A549 (cell line): ENCODE results near the gene RELT. TPM values are rescaled to one million over a fixed set of nuclear protein-coding genes. Genes with fewer than 3 reads are reported as not detected.
"Not testable (repeated sequence)": the region's sequence is repeated elsewhere in the genome, so short reads cannot be mapped to it uniquely, and the experiment has no call there.

Experiments used
- ATAC-seq, 2 experiments: fragments of 200-7000 bp in 1 of 2; fragments of >200 bp in 1 of 2; cut with Nextera tagmentation in 1 of 2; cut with Tn5 transposase in 1 of 2; 3 replicates each; pipeline versions ENCODE4 v1.8.0 to v1.9.1; 2018 to 2020; ENCODE audit warnings: mild to moderate bottlenecking in 1 of 2, moderate library complexity in 1 of 2
- CTCF ChIA-PET: fragments of 300-600 bp; sonication (Branson Sonifier 250); formaldehyde crosslinking; extraction: SDS; loops from one replicate; lab custom pipeline; 2021; ENCODE audit warnings: antibody characterized with exemption, inconsistent platforms; lab: Yijun Ruan, JAX
- POLR2A ChIA-PET: fragments of 350-600 bp; formaldehyde crosslinking; extraction: SDS; loops from one replicate; lab custom pipeline; 2021; ENCODE audit warnings: antibody characterized with exemption, inconsistent platforms; lab: Yijun Ruan, JAX
- DNase-seq, 2 experiments: peaks; one replicate each; pipeline versions ENCODE4 v3.0.0 to v3.0.0-alpha.2; 2011 to 2016; ENCODE audit warnings: low read depth in 1 of 2, low spot score in 1 of 2
- FAIRE-seq: peaks from 2 replicates; lab custom pipeline; 2011; peaks lifted over from hg19 to GRCh38; lab: Jason Lieb, UNC
- H3K27ac ChIP-seq, 2 experiments: fragments of >200 bp; sonication (Bioruptor Twin); formaldehyde crosslinking; 3 replicates each; pipeline ENCODE4 v1.5.1; 2016 to 2017
- H3K4me1 ChIP-seq: fragments of >200 bp; sonication (Bioruptor Twin); formaldehyde crosslinking; 3 replicates; pipeline ENCODE4 v1.6.1; 2016
- H3K4me2 ChIP-seq: fragments of >200 bp; sonication (Bioruptor Twin); formaldehyde crosslinking; 3 replicates; pipeline ENCODE4 v1.6.1; 2016
- H3K4me3 ChIP-seq: fragments of >200 bp; sonication (Bioruptor Twin); formaldehyde crosslinking; 3 replicates; pipeline ENCODE4 v1.5.1; 2016
- H3K9me3 ChIP-seq: fragments of >200 bp; sonication (Bioruptor Twin); formaldehyde crosslinking; 3 replicates; pipeline ENCODE4 v1.6.1; 2016
- BHLHE40 ChIP-seq: IDR thresholded peaks from 2 replicates; pipeline ENCODE4 v1.6.1; 2012; ENCODE audit warnings: low read depth, low read length, inconsistent platforms
- CBX2 ChIP-seq: fragments of 200-600 bp; sonication (generic); IDR thresholded peaks from 2 replicates; pipeline ENCODE4 v1.6.1; 2016; ENCODE audit warnings: low read depth, mild to moderate bottlenecking, borderline replicate concordance
- ESRRA ChIP-seq: fragments of 150-350 bp; IDR thresholded peaks from 2 replicates; pipeline ENCODE4 v1.6.1; 2014; ENCODE audit warnings: mild to moderate bottlenecking, low read length, borderline replicate concordance
- HOXB13 ChIP-seq: fragments of 250-450 bp; sonication (Bioruptor Pico); IDR thresholded peaks from 2 replicates; pipeline ENCODE4 v1.5.0; 2020; ENCODE audit warnings: low read depth, mild to moderate bottlenecking, moderate library complexity
- PHF8 ChIP-seq: fragments of 200-600 bp; sonication (generic); IDR thresholded peaks from 2 replicates; pipeline ENCODE4 v1.6.1; 2016; ENCODE audit warnings: low read depth, mild to moderate bottlenecking, antibody characterized with exemption, moderate library complexity, borderline replicate concordance
- RARB ChIP-seq: fragments of 250-450 bp; sonication (Bioruptor Pico); IDR thresholded peaks from 2 replicates; pipeline ENCODE4 v1.8.0; 2021; ENCODE audit warnings: mild to moderate bottlenecking, moderate library complexity
- SREBF2 ChIP-seq: fragments of 450-650 bp; IDR thresholded peaks from 2 replicates; pipeline ENCODE4 v1.6.1; 2014; ENCODE audit warnings: mild to moderate bottlenecking, moderate library complexity
- ZFP36 ChIP-seq: fragments of 450-650 bp; IDR thresholded peaks from 2 replicates; pipeline ENCODE4 v1.6.1; 2014; ENCODE audit warnings: borderline replicate concordance; ENCODE audit not compliant: partially characterized antibody
- WGBS: methylation state at CpG from one replicate; pipeline ENCODE4 v1.1.6; 2017; ENCODE audit errors: missing lambda C conversion rate; 5-methylcytosine and 5-hydroxymethylcytosine counted together
- polyA plus RNA-seq, 4 experiments: library from polyadenylated mRNA; depleted of rRNA in 3 of 4; stranded (reverse); fragments of >200 nt; fragmentation: RNase III in 1 of 4; extraction: RNeasy Plus Mini Kit Qiagen cat#74134 plus additional on column Dnase treatment in 1 of 4; gene quantifications; 2 replicates in 3 of 4; 3 replicates in 1 of 4; pipeline ENCODE4 v1.2.3, GENCODE V29; 2011 to 2017
- TF ChIP-seq, protein P1 (sequence below): fragments of 450-650 bp; IDR thresholded peaks from 2 replicates; pipeline ENCODE4 v1.6.1; 2014; ENCODE audit warnings: antibody characterized with exemption
- TF ChIP-seq, protein P2 (sequence below): IDR thresholded peaks from 2 replicates; pipeline ENCODE4 v1.6.1; 2012; ENCODE audit warnings: low read depth, borderline replicate concordance
- TF ChIP-seq, protein P3 (sequence below): fragments of >200 bp; sonication (Bioruptor Twin); formaldehyde crosslinking; IDR thresholded peaks from 3 replicates; pipeline ENCODE4 v1.6.1; 2016

RELT gene
- polyA plus RNA-seq, 2 of the 4 experiments (the other 2 are of a cell fraction), result 2.9 to 5.2 TPM

DNA sequence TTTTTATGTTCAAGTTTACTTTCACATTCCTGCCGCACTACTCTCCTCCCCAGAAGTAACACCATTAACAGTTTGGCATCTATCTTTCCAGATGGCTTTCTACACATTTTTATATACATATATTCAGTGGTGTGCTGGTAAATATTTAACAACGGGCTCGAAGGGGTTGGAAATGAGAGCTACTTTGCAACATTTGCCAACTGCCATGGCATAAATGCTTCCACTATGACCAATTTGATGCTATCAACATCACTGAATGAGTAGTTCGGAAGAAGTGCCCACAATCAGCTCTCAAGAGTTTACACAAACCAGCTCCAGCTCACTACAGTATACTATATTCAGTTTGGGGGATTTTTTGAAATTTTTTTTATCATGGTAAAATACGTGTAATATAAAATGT, 55.2 kb downstream of the RELT start:
- WGBS, result 83% methylated on average over 5 of the region's 5 CpGs

DNA sequence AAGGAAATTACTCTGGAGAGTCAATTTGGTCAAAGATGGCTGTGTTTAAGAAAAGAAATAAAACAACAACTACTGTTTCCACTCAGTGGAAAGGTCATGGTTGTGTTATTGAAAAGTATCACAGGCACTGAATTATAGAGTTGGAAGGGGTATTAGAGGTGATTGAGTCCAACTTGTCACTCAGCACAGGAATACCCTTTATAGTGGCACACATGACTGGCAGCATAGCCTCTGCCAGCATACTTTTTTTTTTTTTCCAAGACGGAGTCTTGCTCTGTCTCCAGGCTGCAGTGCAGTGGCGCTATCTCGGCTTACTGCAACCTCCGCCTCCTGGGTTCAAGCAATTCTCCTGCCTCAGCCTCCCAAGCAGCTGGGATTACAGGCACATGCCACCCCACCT, 60.7 kb downstream of the RELT start:
- H3K9me3 ChIP-seq, H3K4me3 ChIP-seq, H3K4me2 ChIP-seq, H3K4me1 ChIP-seq, FAIRE-seq, DNase-seq, POLR2A ChIA-PET, H3K27ac ChIP-seq, ATAC-seq: not testable (repeated sequence)
- CTCF ChIA-PET, result interaction anchor here (0.7 to 2.6 kb wide), 4 partner anchors 27 to 224 kb away, joined by 3 to 9 read pairs (median 6); no protein-coding TSS in a partner anchor
- WGBS, result 96% methylated on average over 4 of the region's 4 CpGs

More for the DNA sequence above, 55.2 kb downstream of the RELT start:
- Histone ChIP-seq H3K4me1 (no peaks in the 10 kb centered on the region), H3K9me3 (no peaks in the 10 kb centered on the region)
- POLR2A ChIA-PET, result no interaction called here
- TF ChIP-seq PHF8 (no peak), BHLHE40 (no peak), ZFP36 (no peak), CBX2 (no peak), HOXB13 (no peak), SREBF2 (no peak), RARB (CRISPR knock-in tag) (no peak)
- TF ChIP-seq, protein P1, sequence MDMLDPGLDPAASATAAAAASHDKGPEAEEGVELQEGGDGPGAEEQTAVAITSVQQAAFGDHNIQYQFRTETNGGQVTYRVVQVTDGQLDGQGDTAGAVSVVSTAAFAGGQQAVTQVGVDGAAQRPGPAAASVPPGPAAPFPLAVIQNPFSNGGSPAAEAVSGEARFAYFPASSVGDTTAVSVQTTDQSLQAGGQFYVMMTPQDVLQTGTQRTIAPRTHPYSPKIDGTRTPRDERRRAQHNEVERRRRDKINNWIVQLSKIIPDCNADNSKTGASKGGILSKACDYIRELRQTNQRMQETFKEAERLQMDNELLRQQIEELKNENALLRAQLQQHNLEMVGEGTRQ, result no peak
- TF ChIP-seq, all 56 proteins: peak for 0
- H3K4me2 ChIP-seq, result no peak overlapping the region
- DNase-seq (no peak), FAIRE-seq (no peak), ATAC-seq (no peak)
- no peak overlapping the region for H3K27ac ChIP-seq
- H3K4me3 ChIP-seq, result no peak overlapping the region
- CTCF ChIA-PET, result no interaction called here

DNA sequence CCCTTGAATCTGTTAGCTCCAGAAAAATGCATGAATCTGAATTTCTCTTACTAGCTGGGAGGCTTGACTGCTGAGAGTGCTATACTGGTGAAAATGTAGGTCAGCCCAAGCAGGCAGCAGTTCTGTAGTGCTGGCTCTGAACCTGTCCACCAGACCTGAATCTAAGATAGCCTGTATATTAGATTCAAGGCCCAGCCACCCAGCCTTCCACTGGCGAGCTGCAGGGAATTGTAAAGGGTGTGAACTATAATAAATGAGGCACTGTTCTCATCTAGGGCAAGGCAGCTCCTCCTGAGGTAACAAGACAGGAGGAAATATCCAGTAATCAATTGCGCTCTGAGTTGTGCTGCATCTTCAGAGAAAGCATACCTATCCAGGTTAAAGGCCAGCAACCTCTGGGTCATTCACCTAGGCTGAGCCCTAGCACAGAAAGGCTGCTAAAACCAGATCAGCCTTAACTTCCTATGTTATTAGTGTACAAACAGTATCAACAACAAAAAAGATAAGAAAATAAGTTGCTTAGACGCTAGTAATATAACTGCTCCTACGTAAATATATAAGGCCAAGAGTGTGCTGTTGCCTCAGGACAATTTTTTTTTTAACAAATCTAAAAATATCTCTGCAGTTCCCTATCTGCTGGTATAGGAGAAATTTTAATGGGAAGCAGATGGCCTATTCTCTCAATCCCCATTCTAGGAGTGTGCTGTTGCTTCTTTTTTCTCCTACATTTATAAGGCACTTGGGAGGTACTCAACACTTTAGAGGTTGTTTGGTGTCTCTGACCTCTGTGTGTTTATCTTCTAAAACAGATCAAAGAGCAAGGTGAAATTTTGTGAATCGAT, 63.0 kb downstream of the RELT start:
- H3K27ac ChIP-seq, result no peak overlapping the region
- no peaks in the 10 kb centered on the region for H3K9me3 ChIP-seq
- no peak overlapping the region for H3K4me2 ChIP-seq
- POLR2A ChIA-PET, result no interaction called here
- no peaks in the 10 kb centered on the region for H3K4me1 ChIP-seq
- WGBS, result 81% methylated on average over 5 of the region's 5 CpGs
- H3K4me3 ChIP-seq, result no peak overlapping the region
- no peak for DNase-seq
- CTCF ChIA-PET, result interaction anchor here (0.7 to 0.9 kb wide), 2 partner anchors 13 to 22 kb away, joined by 3 read pairs; no protein-coding TSS in a partner anchor
- ATAC-seq, result peak; percentile 24 to 33; a peak in 3 of 6 replicates
- FAIRE-seq, result no peak
- TF ChIP-seq ESRRA, result no peak
- TF ChIP-seq, all 56 proteins: peak for 0

DNA sequence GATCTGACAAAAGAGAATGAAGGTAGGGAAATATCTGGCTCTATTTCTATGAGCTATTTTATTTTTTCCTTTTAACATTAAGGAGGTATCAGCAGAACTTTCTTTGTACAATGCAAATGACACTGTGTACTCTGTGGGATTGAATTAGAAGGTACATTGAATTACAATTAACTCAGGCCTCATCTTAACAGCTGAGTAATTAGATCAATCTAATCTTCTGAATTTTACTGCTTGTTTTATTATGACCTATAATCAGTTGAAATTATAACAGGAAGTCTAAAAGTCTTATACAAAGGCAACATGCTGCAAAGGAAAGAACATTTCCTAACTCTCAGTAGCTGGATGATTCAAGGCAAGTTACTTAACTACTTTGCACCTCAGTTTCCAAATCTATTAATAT, 69.8 kb downstream of the RELT start:
- CTCF ChIA-PET, result interaction anchor here (0.7 to 1.4 kb wide), 6 partner anchors 10 to 1125 kb away, joined by 3 to 4 read pairs (median 3); no protein-coding TSS in a partner anchor

More for the DNA sequence above, 69.8 kb downstream of the RELT start:
- H3K4me3 ChIP-seq, result no peak overlapping the region
- ATAC-seq, result no peak
- H3K4me1 ChIP-seq, result no peaks in the 10 kb centered on the region
- POLR2A ChIA-PET, result no interaction called here
- no peak for DNase-seq
- no peak overlapping the region for H3K4me2 ChIP-seq
- TF ChIP-seq ZFP36 (no peak), CBX2 (no peak)
- TF ChIP-seq, protein P2, sequence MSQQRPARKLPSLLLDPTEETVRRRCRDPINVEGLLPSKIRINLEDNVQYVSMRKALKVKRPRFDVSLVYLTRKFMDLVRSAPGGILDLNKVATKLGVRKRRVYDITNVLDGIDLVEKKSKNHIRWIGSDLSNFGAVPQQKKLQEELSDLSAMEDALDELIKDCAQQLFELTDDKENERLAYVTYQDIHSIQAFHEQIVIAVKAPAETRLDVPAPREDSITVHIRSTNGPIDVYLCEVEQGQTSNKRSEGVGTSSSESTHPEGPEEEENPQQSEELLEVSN, result no peak
- TF ChIP-seq, protein P3, sequence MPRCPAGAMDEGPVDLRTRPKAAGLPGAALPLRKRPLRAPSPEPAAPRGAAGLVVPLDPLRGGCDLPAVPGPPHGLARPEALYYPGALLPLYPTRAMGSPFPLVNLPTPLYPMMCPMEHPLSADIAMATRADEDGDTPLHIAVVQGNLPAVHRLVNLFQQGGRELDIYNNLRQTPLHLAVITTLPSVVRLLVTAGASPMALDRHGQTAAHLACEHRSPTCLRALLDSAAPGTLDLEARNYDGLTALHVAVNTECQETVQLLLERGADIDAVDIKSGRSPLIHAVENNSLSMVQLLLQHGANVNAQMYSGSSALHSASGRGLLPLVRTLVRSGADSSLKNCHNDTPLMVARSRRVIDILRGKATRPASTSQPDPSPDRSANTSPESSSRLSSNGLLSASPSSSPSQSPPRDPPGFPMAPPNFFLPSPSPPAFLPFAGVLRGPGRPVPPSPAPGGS, result no peak
- H3K27ac ChIP-seq, result no peak overlapping the region
- peak; percentile 51 for FAIRE-seq
- H3K9me3 ChIP-seq, result no peaks in the 10 kb centered on the region
